GM18861 (cell line): ENCODE results near the gene ADM5.

Experiments used
- ATAC-seq: cut with Tn5 transposase; IDR thresholded peaks from one replicate; pipeline ENCODE4 v1.9.1; 2021; ENCODE audit not compliant: unreplicated experiment

Gene ADM5

GRCh38 chr19:49689133-49690078, at the start of gene ADM5:
TSS of gene ADM5 (plus strand) at chr19:49689594. CDS start at chr19:49689838, 244 bp downstream.
- no peak for ATAC-seq

GRCh38 chr19:49640113-49640898, 49.1 kb upstream of the ADM5 start, which contains the start of gene RRAS:
TSS of gene RRAS (minus strand) at chr19:49640143. CDS start at chr19:49640098, 45 bp downstream.
- ATAC-seq, result peak; percentile 49

- ATAC-seq, result peak; percentile 50
Observed at GRCh38 chr19:49641688-49642491, 47.5 kb upstream of the ADM5 start, which contains the start of gene SCAF1. TSS of gene SCAF1 (plus strand) at chr19:49642209. CDS start at chr19:49645027, 2,818 bp downstream.

GRCh38 chr19:49642492-49643035, 46.8 kb upstream of the ADM5 start:
- ATAC-seq, result no peak

- no peak for ATAC-seq
Observed at GRCh38 chr19:49643466-49643865, 45.9 kb upstream of the ADM5 start.

GRCh38 chr19:49645592-49645991, 43.8 kb upstream of the ADM5 start:
- no peak for ATAC-seq

GRCh38 chr19:49645995-49646394, 43.4 kb upstream of the ADM5 start:
- ATAC-seq, result no peak

- ATAC-seq, result no peak
Observed at GRCh38 chr19:49646586-49646985, 42.8 kb upstream of the ADM5 start.

- no peak for ATAC-seq
Observed at GRCh38 chr19:49651029-49651819, 38.2 kb upstream of the ADM5 start.

GRCh38 chr19:49651820-49652550, 37.4 kb upstream of the ADM5 start:
- ATAC-seq, result no peak

- ATAC-seq, result no peak
Observed at GRCh38 chr19:49652551-49653465, 36.6 kb upstream of the ADM5 start.

- ATAC-seq, result no peak
Observed at GRCh38 chr19:49653466-49653806, 36.0 kb upstream of the ADM5 start.

GRCh38 chr19:49654581-49654980, 34.8 kb upstream of the ADM5 start:
- no peak for ATAC-seq

- no peak for ATAC-seq
Observed at GRCh38 chr19:49655570-49656455, 33.6 kb upstream of the ADM5 start.

- no peak for ATAC-seq
Observed at GRCh38 chr19:49656456-49657109, 32.8 kb upstream of the ADM5 start.

- ATAC-seq, result no peak
Observed at GRCh38 chr19:49657493-49658138, 31.8 kb upstream of the ADM5 start.
